GM18909 (cell line): ENCODE data around the gene SCN11A.

Source experiments
- ATAC-seq: cut with Tn5 transposase; IDR thresholded peaks from one replicate; pipeline ENCODE4 v1.9.1; 2021; ENCODE audit warnings: mild to moderate bottlenecking; ENCODE audit not compliant: unreplicated experiment, poor library complexity

The SCN11A gene

GRCh38 chr3:39011191-39011736, 40.5 kb downstream of the SCN11A start:
- ATAC-seq: no peak

GRCh38 chr3:39005295-39005694, 46.4 kb downstream of the SCN11A start:
- no peak for ATAC-seq
